ENCODE data around the gene TINCR.

GRCh38 chr19:5558101-5558621 is 9.6 kb downstream of the TINCR start:
- TF ChIP-seq CTCF (IDR thresholded peaks at IDR 0.05) (no peak), POLR2AphosphoS5 (IDR thresholded peaks at IDR 0.05) (no peak), POLR2A (IDR thresholded peaks at IDR 0.05) (no peak)

Measured in gastroesophageal sphincter (tissue), 3 donors.